Neural progenitor cell (in vitro differentiated cells): ENCODE results near the gene CORIN.

Experiments
- CTCF ChIP-seq: fragments of 200-600 bp; sonication (generic); IDR thresholded peaks from 2 replicates; pipeline ENCODE4 v1.5.1; 2017; ENCODE audit warnings: antibody characterized with exemption, mild to moderate bottlenecking
- EZH2 ChIP-seq: fragments of 200-600 bp; sonication (generic); IDR thresholded peaks from 2 replicates; pipeline ENCODE4 v1.6.1; 2017; ENCODE audit warnings: antibody characterized with exemption, mild to moderate bottlenecking, moderate library complexity

- TF ChIP-seq CTCF = no peak
- TF ChIP-seq EZH2 = no peak
Measured at GRCh38 chr4:47567511-47567910, 270.4 kb downstream of the CORIN start.
